SK-N-DZ (cell line): ENCODE data around the gene NPY5R.

Source experiments
- DNase-seq: peaks from one replicate; pipeline ENCODE4 v3.0.0-alpha.2; 2015; ENCODE audit warnings: low spot score

NPY5R gene

DNA sequence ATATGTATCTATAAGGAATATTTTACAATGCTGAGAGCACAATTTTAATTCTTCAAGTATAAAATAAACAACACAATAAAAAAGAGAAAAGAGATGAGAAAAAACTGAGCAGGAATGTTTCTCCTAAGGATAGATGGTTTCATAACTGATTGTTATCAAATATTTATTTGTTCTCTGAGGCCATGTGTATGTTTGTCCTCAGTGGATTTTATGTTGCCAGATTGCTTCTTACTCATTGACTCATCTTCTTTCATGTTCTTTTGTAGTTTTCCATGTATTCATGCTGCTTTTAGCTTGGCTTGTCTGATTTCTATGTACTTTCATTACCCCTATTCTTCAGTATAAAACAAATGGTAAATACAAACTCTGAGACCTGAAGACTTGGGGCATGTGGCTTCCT is 41.2 kb downstream of the NPY5R start:
- no peak for DNase-seq

DNA sequence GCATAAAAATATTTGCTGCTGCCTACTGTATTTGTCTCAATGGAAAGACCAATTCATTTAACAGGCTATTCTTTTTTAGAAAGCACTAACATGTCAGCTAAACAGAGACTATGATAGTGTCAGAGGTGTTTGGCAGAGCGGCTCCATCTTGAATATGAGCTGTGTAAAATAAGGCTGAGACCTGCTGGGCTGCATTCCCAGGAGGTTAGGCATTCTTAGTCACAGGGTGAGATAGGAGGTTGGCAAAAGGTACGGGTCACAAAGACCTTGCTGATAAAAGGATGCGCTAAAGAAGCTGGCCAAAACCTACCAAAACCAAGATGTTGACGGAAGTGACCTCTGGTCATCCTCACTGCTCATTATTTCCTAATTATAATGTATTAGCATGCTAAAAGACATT is 41.8 kb downstream of the NPY5R start:
- DNase-seq = no peak

DNA sequence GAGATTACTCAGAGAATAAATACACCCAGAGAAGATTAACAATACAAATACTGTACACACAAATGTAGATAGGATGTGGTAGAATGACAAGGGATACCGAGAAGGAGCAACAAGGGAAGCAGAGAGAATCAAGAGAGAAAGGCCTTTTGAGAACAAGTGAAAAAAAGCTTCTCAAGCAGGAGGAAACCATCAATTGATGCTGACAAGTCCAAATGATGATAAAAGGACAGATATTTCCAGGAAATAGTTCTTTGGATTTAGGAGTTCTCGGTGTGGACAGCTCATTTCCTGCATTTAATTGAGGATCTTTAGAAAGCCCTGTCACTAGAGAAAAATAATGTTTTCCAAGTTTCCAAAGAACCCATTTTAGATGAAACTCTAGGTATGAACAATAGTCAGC is 48.1 kb downstream of the NPY5R start:
- no peak for DNase-seq

DNA sequence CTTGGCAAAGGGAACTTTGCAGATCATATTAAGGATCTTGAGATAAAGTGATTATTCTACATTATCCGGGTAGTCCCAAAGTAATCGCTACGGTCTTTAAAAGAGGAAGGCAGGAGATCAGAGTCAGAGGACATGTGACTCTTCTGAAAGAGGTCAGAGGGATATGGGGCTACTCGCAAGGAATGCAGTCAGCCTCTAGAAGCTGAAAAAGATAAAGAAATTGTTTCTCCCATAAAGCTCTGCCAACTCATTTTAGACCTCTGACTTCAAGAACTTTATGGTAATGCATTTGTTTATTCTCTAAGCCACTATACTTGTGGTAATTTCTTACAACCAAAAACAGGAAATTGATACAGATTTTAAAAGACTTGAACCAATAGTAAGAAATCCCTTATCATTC is 48.6 kb downstream of the NPY5R start:
- DNase-seq = no peak

DNA sequence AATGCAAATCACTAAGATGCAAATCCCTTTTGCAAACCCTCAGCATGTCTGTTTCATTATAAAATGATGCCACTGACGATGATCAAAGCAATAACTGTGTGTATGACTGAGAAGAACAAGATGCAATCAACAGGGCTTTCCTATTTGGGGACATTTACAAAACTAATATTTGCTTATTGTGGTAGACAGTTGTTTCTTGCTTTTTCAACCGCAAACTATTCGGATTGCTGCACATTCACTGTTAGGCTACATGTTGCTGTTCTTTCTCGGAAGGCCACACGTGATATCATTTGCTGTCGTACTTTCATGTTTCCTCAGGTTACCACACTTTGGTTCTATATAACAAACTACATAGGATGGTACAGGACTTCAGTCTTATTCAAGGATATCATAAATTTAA is 49.8 kb downstream of the NPY5R start:
- DNase-seq = no peak

GRCh38 chr4:163395055-163395454 is 51.4 kb downstream of the NPY5R start:
- DNase-seq = no peak

DNA sequence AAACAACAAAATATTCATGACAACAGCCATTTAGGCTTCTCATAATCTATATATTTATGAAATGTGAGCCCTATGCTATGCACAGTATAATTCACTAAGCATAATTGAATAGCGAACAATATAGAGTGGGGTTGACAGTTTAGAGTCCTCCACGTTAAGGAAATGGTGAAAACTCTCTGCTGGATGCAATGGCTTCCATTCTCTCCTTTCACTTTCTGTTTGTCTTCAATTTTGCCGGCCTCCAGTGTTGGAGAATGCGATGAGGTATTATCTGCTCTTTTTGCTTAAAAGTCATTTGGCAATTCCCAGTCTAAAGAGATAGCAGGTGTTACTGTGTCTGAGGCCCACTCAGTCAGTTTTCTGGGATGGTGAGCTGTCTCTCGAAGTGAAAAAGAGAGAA is 52.1 kb downstream of the NPY5R start:
- DNase-seq = no peak

DNA sequence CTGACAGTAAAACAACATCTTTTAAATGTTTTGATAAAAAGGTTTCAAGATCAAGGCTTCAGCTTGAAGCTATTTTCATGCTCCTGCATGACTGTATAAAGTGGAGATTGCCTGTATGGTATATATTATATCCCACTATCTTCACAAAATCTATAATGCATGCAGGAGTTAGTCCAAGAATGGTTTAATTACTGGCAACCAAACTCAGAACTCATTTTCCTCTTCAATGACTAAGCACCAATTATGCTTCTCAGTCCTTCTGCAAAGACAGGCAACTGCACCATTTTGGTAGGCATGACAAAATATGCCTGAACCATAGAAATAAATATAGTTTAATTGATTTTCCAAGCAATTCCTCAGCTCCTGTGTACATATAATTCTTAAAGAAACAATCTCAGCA is 54.5 kb downstream of the NPY5R start:
- DNase-seq = no peak

DNA sequence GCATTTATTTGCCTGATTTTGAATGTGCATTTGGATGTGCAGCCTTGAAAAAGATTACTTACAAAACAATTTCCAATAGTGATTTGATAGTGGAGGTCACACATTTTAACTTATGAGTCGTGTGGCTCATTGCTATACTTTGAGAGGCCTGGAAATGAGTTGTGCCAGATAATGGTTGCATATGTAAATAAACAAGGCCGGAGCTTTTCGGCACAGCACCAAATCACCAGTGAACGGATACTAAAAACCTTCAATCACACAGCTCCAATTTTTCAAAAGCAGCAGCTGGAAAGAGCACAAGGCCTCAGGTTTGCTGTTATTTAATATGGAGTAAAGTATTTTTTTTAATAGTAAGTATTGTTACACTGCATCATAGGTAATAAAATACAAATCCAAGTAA is 57.2 kb downstream of the NPY5R start:
- no peak for DNase-seq
